Measurements from ENCODE around the gene SERBP1.

DNA sequence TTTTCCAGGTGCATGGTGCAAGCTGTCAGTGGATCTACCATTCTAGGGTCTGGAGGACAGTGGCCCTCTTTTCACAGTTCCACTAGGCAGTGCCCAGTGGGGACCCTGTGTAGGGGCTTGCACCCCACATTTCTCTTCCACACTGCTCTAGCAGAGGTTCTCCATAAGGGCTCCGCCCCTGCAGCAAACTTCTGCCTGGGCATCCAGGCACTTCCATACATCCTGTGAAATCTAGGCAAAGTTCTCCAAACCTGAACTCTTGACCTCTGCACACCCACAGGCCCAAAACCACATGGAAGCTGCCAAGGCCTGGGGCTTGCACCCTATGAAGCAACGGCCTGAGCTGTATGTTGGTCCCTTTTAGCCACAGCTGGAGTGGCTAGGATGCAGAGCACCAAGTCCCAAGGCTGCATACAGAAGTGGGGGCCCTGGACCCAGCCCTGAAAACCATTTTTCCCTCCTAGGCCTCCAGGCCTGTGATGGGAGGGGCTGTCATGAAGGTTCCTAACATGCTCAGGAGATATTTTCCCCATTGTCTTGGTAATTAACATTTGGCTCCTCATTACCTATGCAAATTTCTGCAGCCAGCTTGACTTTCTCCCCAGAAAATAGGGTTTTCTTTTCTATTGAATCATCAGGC is 46.1 kb downstream of the SERBP1 start:
- TF ChIP-seq POLR2A (IDR thresholded peaks at IDR 0.05) (no peak), POLR2AphosphoS5 (IDR thresholded peaks at IDR 0.05) (no peak), CTCF (IDR thresholded peaks at IDR 0.05) (no peak)
